ENCODE data around the gene AVEN. TPM values are rescaled to one million over a fixed set of nuclear protein-coding genes. Genes with fewer than 3 reads are reported as not detected.

The AVEN gene
- total and polyA plus RNA-seq, 2 donors (not counting 3 experiments of a cell fraction or from before 2014, with no cell fraction given): 7.7 to 23.3 TPM

GRCh38 chr15:33903661-33904060 lies 135.3 kb downstream of the AVEN start:
- Histone ChIP-seq H3K9me3 (replicated peaks; ENCODE audit: control insufficient read depth, insufficient read depth, low read length) (no peaks in the 10 kb centered on the region), H2AFZ (ENCODE audit: low read depth, low read length) (no peak overlapping the region), H4K20me1 (replicated peaks; ENCODE audit: control insufficient read depth, extremely low read depth, insufficient read depth, low read length) (no peaks in the 10 kb centered on the region), H3K27ac (ENCODE audit: insufficient read depth, low read depth, low read length) (no peak overlapping the region), H3K9ac (replicated peaks; ENCODE audit: extremely low read depth, insufficient read depth, low read length) (no peak overlapping the region), H3K36me3 (ENCODE audit: control insufficient read depth in 2 of 2, extremely low read depth in 1 of 2, insufficient read depth in 2 of 2, low read length in 2 of 2) (no peaks in the 10 kb centered on the region), H3K4me1 (ENCODE audit: control insufficient read depth, extremely low read depth, insufficient read depth, low read length) (peaks cover 9% of the 10 kb centered on the region), H3K27me3 (ENCODE audit: control insufficient read depth in 2 of 2, insufficient read depth in 2 of 2, low read length in 2 of 2) (no peaks in the 10 kb centered on the region), H3K79me2 (ENCODE audit: control insufficient read depth, insufficient read depth, low read length) (no peaks in the 10 kb centered on the region), H3K4me3 (replicated peaks in 1 of 3; ENCODE audit: insufficient read depth in 1 of 3, low read depth in 1 of 3, low read length in 3 of 3) (no peak overlapping the region), H3K4me2 (ENCODE audit: insufficient read depth, low read length) (no peak overlapping the region), H3K9me1 (replicated peaks; ENCODE audit: control insufficient read depth, extremely low read depth, insufficient read depth, low read length) (no peaks in the 10 kb centered on the region)
- intact Hi-C loops (cut with micrococcal nuclease) (no loop called here), dilution Hi-C loops (cut with MboI; ENCODE audit: extremely low pct_ligation_motif_present, low sequenced_read_pairs) (no loop called here)
- DNase-seq (ENCODE audit: low read depth, low spot score): no peak
- ChIA-PET POLR2A (no interaction called here), CTCF (no interaction called here)
- BruUV-seq (replicated peaks): no TSS peak
- TF ChIP-seq EZH2 (IDR thresholded peaks at IDR 0.05; ENCODE audit: borderline replicate concordance, low read depth, low read length, severe bottlenecking): no peak
- TF ChIP-seq, protein P1, sequence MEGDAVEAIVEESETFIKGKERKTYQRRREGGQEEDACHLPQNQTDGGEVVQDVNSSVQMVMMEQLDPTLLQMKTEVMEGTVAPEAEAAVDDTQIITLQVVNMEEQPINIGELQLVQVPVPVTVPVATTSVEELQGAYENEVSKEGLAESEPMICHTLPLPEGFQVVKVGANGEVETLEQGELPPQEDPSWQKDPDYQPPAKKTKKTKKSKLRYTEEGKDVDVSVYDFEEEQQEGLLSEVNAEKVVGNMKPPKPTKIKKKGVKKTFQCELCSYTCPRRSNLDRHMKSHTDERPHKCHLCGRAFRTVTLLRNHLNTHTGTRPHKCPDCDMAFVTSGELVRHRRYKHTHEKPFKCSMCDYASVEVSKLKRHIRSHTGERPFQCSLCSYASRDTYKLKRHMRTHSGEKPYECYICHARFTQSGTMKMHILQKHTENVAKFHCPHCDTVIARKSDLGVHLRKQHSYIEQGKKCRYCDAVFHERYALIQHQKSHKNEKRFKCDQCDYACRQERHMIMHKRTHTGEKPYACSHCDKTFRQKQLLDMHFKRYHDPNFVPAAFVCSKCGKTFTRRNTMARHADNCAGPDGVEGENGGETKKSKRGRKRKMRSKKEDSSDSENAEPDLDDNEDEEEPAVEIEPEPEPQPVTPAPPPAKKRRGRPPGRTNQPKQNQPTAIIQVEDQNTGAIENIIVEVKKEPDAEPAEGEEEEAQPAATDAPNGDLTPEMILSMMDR (IDR thresholded peaks at IDR 0.05; ENCODE audit: extremely low read depth in 1 of 2, insufficient read depth in 1 of 2, low read depth in 1 of 2, low read length in 2 of 2): no peak
- TF ChIP-seq MYC (IDR thresholded peaks at IDR 0.05; ENCODE audit: low read depth, low read length): no peak
- no peak for TF ChIP-seq FOS (IDR thresholded peaks at IDR 0.05; ENCODE audit: borderline replicate concordance, insufficient read depth, low read length)
- no peak for TF ChIP-seq JUN (IDR thresholded peaks at IDR 0.05; ENCODE audit: borderline replicate concordance, insufficient read depth, insufficient read length, low read depth)
- FAIRE-seq: no peak

- Histone ChIP-seq H3K4me2 (ENCODE audit: insufficient read depth, low read length) (no peak overlapping the region), H3K79me2 (ENCODE audit: control insufficient read depth, insufficient read depth, low read length) (no peaks in the 10 kb centered on the region), H3K9ac (replicated peaks; ENCODE audit: extremely low read depth, insufficient read depth, low read length) (no peak overlapping the region), H3K27ac (ENCODE audit: insufficient read depth, low read depth, low read length) (no peak overlapping the region), H3K9me1 (replicated peaks; ENCODE audit: control insufficient read depth, extremely low read depth, insufficient read depth, low read length) (no peaks in the 10 kb centered on the region), H3K27me3 (ENCODE audit: control insufficient read depth in 2 of 2, insufficient read depth in 2 of 2, low read length in 2 of 2) (no peaks in the 10 kb centered on the region), H3K36me3 (ENCODE audit: control insufficient read depth in 2 of 2, extremely low read depth in 1 of 2, insufficient read depth in 2 of 2, low read length in 2 of 2) (no peaks in the 10 kb centered on the region), H2AFZ (ENCODE audit: low read depth, low read length) (no peak overlapping the region), H4K20me1 (replicated peaks; ENCODE audit: control insufficient read depth, extremely low read depth, insufficient read depth, low read length) (no peaks in the 10 kb centered on the region), H3K4me1 (ENCODE audit: control insufficient read depth, extremely low read depth, insufficient read depth, low read length) (peaks cover 1% of the 10 kb centered on the region), H3K9me3 (replicated peaks; ENCODE audit: control insufficient read depth, insufficient read depth, low read length) (no peaks in the 10 kb centered on the region), H3K4me3 (replicated peaks in 1 of 3; ENCODE audit: insufficient read depth in 1 of 3, low read depth in 1 of 3, low read length in 3 of 3) (no peak overlapping the region)
- BruUV-seq (replicated peaks): no TSS peak
- DNase-seq (ENCODE audit: low read depth, low spot score) (no peak), FAIRE-seq (no peak)
- dilution Hi-C loops (cut with MboI; ENCODE audit: extremely low pct_ligation_motif_present, low sequenced_read_pairs): no loop called here
- ChIA-PET CTCF (no interaction called here), POLR2A (interaction anchor here (0.6 kb wide), 1 partner anchor 20 kb away, joined by 3 read pairs; no protein-coding TSS in a partner anchor)
- intact Hi-C loops (cut with micrococcal nuclease): no loop called here
- TF ChIP-seq GATA2 (IDR thresholded peaks at IDR 0.05; ENCODE audit: insufficient read depth, insufficient read length, low read depth, low read length) (no peak), MAX (IDR thresholded peaks at IDR 0.05; ENCODE audit: insufficient read depth, insufficient read length) (no peak), POLR2AphosphoS5 (IDR thresholded peaks at IDR 0.05; ENCODE audit: insufficient read depth, low read depth, low read length) (no peak), FOS (IDR thresholded peaks at IDR 0.05; ENCODE audit: borderline replicate concordance, insufficient read depth, low read length) (no peak), POLR2A (IDR thresholded peaks at IDR 0.05; ENCODE audit: low read depth, low read length) (no peak), MYC (IDR thresholded peaks at IDR 0.05; ENCODE audit: low read depth, low read length) (no peak)
- TF ChIP-seq, protein P1 (IDR thresholded peaks at IDR 0.05; ENCODE audit: extremely low read depth in 1 of 2, insufficient read depth in 1 of 2, low read depth in 1 of 2, low read length in 2 of 2): no peak
Observed at GRCh38 chr15:33902043-33902442, 137.0 kb downstream of the AVEN start.

All from endothelial cell of umbilical vein (primary cell).